NCI-H524 treated with DMSO at 0.1 percent for 48 hours (cell line): ENCODE results near the gene PHYKPL.

Experiments
- DNase-seq: peaks from one replicate; lab custom pipeline; 2025; lab: John Stamatoyannopoulos, UW

PHYKPL gene

GRCh38 chr5:178232124-178232919, at the start of gene PHYKPL:
Gene PHYKPL, minus strand, starts transcription at chr5:178232802. Its CDS starts 252 bp downstream, at chr5:178232550.
- DNase-seq = no peak

GRCh38 chr5:178282391-178282790, 49.8 kb upstream of the PHYKPL start:
- no peak for DNase-seq

GRCh38 chr5:178281331-178281730, 48.7 kb upstream of the PHYKPL start:
- no peak for DNase-seq

GRCh38 chr5:178280631-178281030, 48.0 kb upstream of the PHYKPL start:
- DNase-seq = no peak

GRCh38 chr5:178279723-178280438, 47.3 kb upstream of the PHYKPL start:
- DNase-seq = no peak

- DNase-seq = no peak
These were observed 46.6 kb upstream of the PHYKPL start for GRCh38 chr5:178279026-178279722.

- DNase-seq = no peak
These were observed 45.9 kb upstream of the PHYKPL start for GRCh38 chr5:178278358-178279023.

- no peak for DNase-seq
These were observed 45.3 kb upstream of the PHYKPL start for GRCh38 chr5:178277866-178278265.

- DNase-seq = no peak
These were observed 44.7 kb upstream of the PHYKPL start for GRCh38 chr5:178277346-178277745.

GRCh38 chr5:178274781-178275537, 42.4 kb upstream of the PHYKPL start:
- DNase-seq = no peak

- DNase-seq = no peak
These were observed 41.3 kb upstream of the PHYKPL start for GRCh38 chr5:178273665-178274541.

- no peak for DNase-seq
These were observed 40.4 kb upstream of the PHYKPL start for GRCh38 chr5:178273041-178273440.

GRCh38 chr5:178272591-178272990, 40.0 kb upstream of the PHYKPL start:
- no peak for DNase-seq

- DNase-seq = no peak
These were observed 39.3 kb upstream of the PHYKPL start for GRCh38 chr5:178271726-178272479.

- no peak for DNase-seq
These were observed 38.6 kb upstream of the PHYKPL start for GRCh38 chr5:178271231-178271630.

GRCh38 chr5:178269499-178269898, 36.9 kb upstream of the PHYKPL start:
- DNase-seq = no peak

- no peak for DNase-seq
These were observed 35.3 kb upstream of the PHYKPL start for GRCh38 chr5:178267876-178268275.

- DNase-seq = no peak
These were observed 34.6 kb upstream of the PHYKPL start for GRCh38 chr5:178267245-178267644.

GRCh38 chr5:178266581-178266980, 34.0 kb upstream of the PHYKPL start:
- no peak for DNase-seq

GRCh38 chr5:178265746-178266145, 33.1 kb upstream of the PHYKPL start:
- DNase-seq = no peak
